HCT116 (cell line): Measurements from ENCODE around the gene NFIA. TPM values are rescaled to one million over a fixed set of nuclear protein-coding genes. Genes with fewer than 3 reads are reported as not detected.

Source experiments
- ATAC-seq: fragments of 200-7000 bp; cut with Tn5 transposase; 2 replicates; pipeline ENCODE4 v1.9.1; 2020; ENCODE audit warnings: mild to moderate bottlenecking, moderate library complexity
- BruUV-seq: library from RNA; stranded (reverse); fragments of 400-500 nt; replicated peaks from 2 replicates; lab custom pipeline; 2021; lab: Mats Ljungman, UMichigan
- CTCF ChIA-PET: fragments of 300-600 bp; sonication (Branson Sonifier 250); formaldehyde crosslinking; loops from one replicate; lab custom pipeline; 2021; ENCODE audit warnings: antibody characterized with exemption; lab: Charles Lee
- POLR2A ChIA-PET: fragments of 300-600, 350-600 bp; sonication (Branson Sonifier 250); formaldehyde crosslinking; loops from one replicate; lab custom pipeline; 2021; ENCODE audit warnings: antibody characterized with exemption; lab: Charles Lee
- RAD21 ChIA-PET, 2 experiments: fragments of 300-600 bp; sonication (Branson Sonifier 250); formaldehyde crosslinking; loops; one replicate each; lab custom pipeline; 2023; ENCODE audit warnings: low total read pairs in 2 of 2; ENCODE audit not compliant: uncharacterized antibody in 2 of 2, unreplicated experiment in 2 of 2, low non-redundant PET in 1 of 2; lab: Charles Lee
- DNase-seq: peaks from one replicate; pipeline ENCODE4 v3.0.0-alpha.2; 2010; ENCODE audit warnings: low read depth, low spot score
- H2AFZ ChIP-seq: fragments of 200-600 bp; shearing (Covaris generic), sonication (generic); 2 replicates; pipeline ENCODE4 v1.6.1; 2017; ENCODE audit warnings: low read depth, mixed run types, mixed read lengths, antibody characterized with exemption, low read length; ENCODE audit not compliant: poor library complexity, severe bottlenecking
- H3K27ac ChIP-seq: 2 replicates; pipeline ENCODE4 v1.5.1; 2012; ENCODE audit warnings: low read depth, low read length
- H3K27me3 ChIP-seq: fragments of 200-600 bp; sonication (generic); 2 replicates; pipeline ENCODE4 v1.6.1; 2016; ENCODE audit warnings: mixed run types, low read length, mixed read lengths; ENCODE audit not compliant: insufficient read depth
- H3K36me3 ChIP-seq, 2 experiments: fragments of 200-500 bp in 1 of 2; fragments of 200-600 bp in 1 of 2; sonication (Bioruptor generic) in 1 of 2; sonication (generic) in 1 of 2; 2 replicates each; pipeline versions ENCODE4 v1.5.1 to v1.6.1; 2014 to 2016; ENCODE audit warnings: low read length in 2 of 2, inconsistent platforms in 1 of 2, mixed read lengths in 1 of 2, mixed run types in 1 of 2; ENCODE audit not compliant: insufficient read depth in 2 of 2, control insufficient read depth in 1 of 2
- H3K4me1 ChIP-seq, 2 experiments: fragments of 200-600 bp in 1 of 2; sonication (generic) in 1 of 2; 2 replicates each; pipeline versions ENCODE4 v1.5.1 to v1.6.1; 2012 to 2017; ENCODE audit warnings: low read length in 2 of 2, inconsistent platforms in 1 of 2, mild to moderate bottlenecking in 1 of 2, mixed read lengths in 1 of 2, mixed run types in 1 of 2, moderate library complexity in 1 of 2; ENCODE audit not compliant: insufficient read depth in 2 of 2, control insufficient read depth in 1 of 2
- H3K4me2 ChIP-seq: fragments of 200-600 bp; sonication (generic); 2 replicates; pipeline ENCODE4 v1.6.1; 2017; ENCODE audit warnings: mixed run types, low read length, mixed read lengths
- H3K4me3 ChIP-seq, 2 experiments: fragments of 200-600 bp in 1 of 2; sonication (generic) in 1 of 2; replicated peaks in 1 of 2; 2 replicates each; pipeline ENCODE4 v1.5.1; 2011 to 2016; ENCODE audit warnings: low read length in 2 of 2, control low read depth in 1 of 2, low read depth in 1 of 2, mild to moderate bottlenecking in 1 of 2, mixed read lengths in 1 of 2, mixed run types in 1 of 2
- H3K79me2 ChIP-seq: fragments of 200-600 bp; sonication (generic); 2 replicates; pipeline ENCODE4 v1.6.1; 2017; ENCODE audit warnings: mild to moderate bottlenecking, mixed run types, low read length, moderate library complexity, mixed read lengths; ENCODE audit not compliant: insufficient read depth
- H3K9ac ChIP-seq: fragments of 200-600 bp; sonication (generic); 2 replicates; pipeline ENCODE4 v1.6.1; 2016; ENCODE audit warnings: low read length, mixed read lengths
- H3K9me2 ChIP-seq: fragments of 200-600 bp; sonication (generic), shearing (Covaris generic); 2 replicates; pipeline ENCODE4 v1.6.1; 2017; ENCODE audit warnings: mixed run types, mild to moderate bottlenecking, moderate library complexity; ENCODE audit not compliant: insufficient read depth
- H3K9me3 ChIP-seq, 2 experiments: fragments of 200-500 bp in 1 of 2; fragments of 200-600 bp in 1 of 2; sonication (Bioruptor generic) in 1 of 2; sonication (generic) in 1 of 2; 2 replicates each; pipeline ENCODE4 v1.6.1; 2014 to 2017; ENCODE audit warnings: low read length in 2 of 2, mixed read lengths in 2 of 2, inconsistent platforms in 1 of 2, low read depth in 1 of 2, mild to moderate bottlenecking in 1 of 2, mixed run types in 1 of 2, moderate library complexity in 1 of 2; ENCODE audit not compliant: control insufficient read depth in 1 of 2, insufficient read depth in 1 of 2
- H4K20me1 ChIP-seq: fragments of 200-600 bp; sonication (generic), shearing (Covaris generic); 2 replicates; pipeline ENCODE4 v1.6.1; 2017; ENCODE audit warnings: mixed run types, mild to moderate bottlenecking, moderate library complexity; ENCODE audit not compliant: insufficient read depth
- CBX3 ChIP-seq: IDR thresholded peaks from 2 replicates; pipeline ENCODE4 v1.6.1; 2012; ENCODE audit warnings: low read depth
- EGR1 ChIP-seq: IDR thresholded peaks from 2 replicates; pipeline ENCODE4 v1.6.1; 2012; ENCODE audit warnings: low read depth
- ELF1 ChIP-seq: IDR thresholded peaks from 2 replicates; pipeline ENCODE4 v1.6.1; 2012; ENCODE audit warnings: low read depth, borderline replicate concordance
- EZH2phosphoT487 ChIP-seq: fragments of 200-600 bp; IDR thresholded peaks from 2 replicates; pipeline ENCODE4 v1.6.1; 2018; ENCODE audit warnings: antibody characterized with exemption, borderline replicate concordance
- FOSL1 ChIP-seq: IDR thresholded peaks from 2 replicates; pipeline ENCODE4 v1.6.1; 2012; ENCODE audit warnings: low read depth
- JUND ChIP-seq: IDR thresholded peaks from 2 replicates; pipeline ENCODE4 v1.6.1; 2012
- POLR2A ChIP-seq: IDR thresholded peaks from 2 replicates; pipeline ENCODE4 v1.7.0; 2011; ENCODE audit warnings: borderline replicate concordance; ENCODE audit not compliant: insufficient read depth, insufficient read length; ENCODE audit errors: extremely low read depth
- POLR2AphosphoS5 ChIP-seq: IDR thresholded peaks from 2 replicates; pipeline ENCODE4 v1.6.1; 2011; ENCODE audit warnings: mild to moderate bottlenecking, low read depth, low read length, moderate library complexity
- RAD21 ChIP-seq: IDR thresholded peaks from 2 replicates; pipeline ENCODE4 v1.6.1; 2012; ENCODE audit warnings: low read depth, mild to moderate bottlenecking
- SIN3A ChIP-seq: IDR thresholded peaks from 2 replicates; pipeline ENCODE4 v1.6.1; 2012; ENCODE audit warnings: low read depth
- SP1 ChIP-seq: IDR thresholded peaks from 2 replicates; pipeline ENCODE4 v1.6.1; 2012; ENCODE audit warnings: low read depth
- SRF ChIP-seq: IDR thresholded peaks from 2 replicates; pipeline ENCODE4 v1.6.1; 2012; ENCODE audit warnings: low read depth
- TCF7L2 ChIP-seq: IDR thresholded peaks from 2 replicates; pipeline ENCODE4 v1.7.0; 2011; ENCODE audit warnings: borderline replicate concordance, inconsistent platforms; ENCODE audit not compliant: insufficient read depth, insufficient read length; ENCODE audit errors: extremely low read depth
- YY1 ChIP-seq: IDR thresholded peaks from 2 replicates; pipeline ENCODE4 v1.6.1; 2011; ENCODE audit warnings: low read length, low read depth, moderate library complexity, mild to moderate bottlenecking; ENCODE audit not compliant: insufficient replicate concordance; ENCODE audit errors: extremely low read depth
- ZFX ChIP-seq: fragments of 450-650 bp; IDR thresholded peaks from 2 replicates; pipeline ENCODE4 v1.6.1; 2017
- intact Hi-C: fragments of 100-400 bp; cut with micrococcal nuclease; formaldehyde crosslinking; loops from 2 replicates; pipeline ENCODE4 v1.10.0; 2022
- total RNA-seq: library from RNA; stranded (reverse); gene quantifications from one replicate; pipeline ENCODE4 v1.2.1, GENCODE V29; 2021; ENCODE audit not compliant: unreplicated experiment
- TF ChIP-seq, protein P1 (sequence below): IDR thresholded peaks from 2 replicates; pipeline ENCODE4 v1.6.1; 2012
- TF ChIP-seq, protein P2 (sequence below): IDR thresholded peaks from 2 replicates; pipeline ENCODE4 v1.6.1; 2012; ENCODE audit warnings: low read depth
- TF ChIP-seq, protein P3 (sequence below), 3 experiments: fragments of 200-600 bp in 1 of 3; sonication (generic) in 1 of 3; IDR thresholded peaks in 2 of 3; conservative IDR thresholded peaks in 1 of 3; 2 replicates each; pipeline ENCODE4 v1.5.1; 2012 to 2017; ENCODE audit warnings: low read depth in 2 of 3, low read length in 2 of 3, antibody characterized with exemption in 1 of 3, borderline replicate concordance in 1 of 3, control low read depth in 1 of 3, mild to moderate bottlenecking in 1 of 3, mixed read lengths in 1 of 3, mixed run types in 1 of 3, moderate library complexity in 1 of 3; ENCODE audit not compliant: insufficient read depth in 1 of 3
- TF ChIP-seq, protein P4 (sequence below): IDR thresholded peaks from 2 replicates; pipeline ENCODE4 v1.6.1; 2012

Gene NFIA
- total RNA-seq, 1 experiment from 2014 or later: 17.2 TPM

DNA sequence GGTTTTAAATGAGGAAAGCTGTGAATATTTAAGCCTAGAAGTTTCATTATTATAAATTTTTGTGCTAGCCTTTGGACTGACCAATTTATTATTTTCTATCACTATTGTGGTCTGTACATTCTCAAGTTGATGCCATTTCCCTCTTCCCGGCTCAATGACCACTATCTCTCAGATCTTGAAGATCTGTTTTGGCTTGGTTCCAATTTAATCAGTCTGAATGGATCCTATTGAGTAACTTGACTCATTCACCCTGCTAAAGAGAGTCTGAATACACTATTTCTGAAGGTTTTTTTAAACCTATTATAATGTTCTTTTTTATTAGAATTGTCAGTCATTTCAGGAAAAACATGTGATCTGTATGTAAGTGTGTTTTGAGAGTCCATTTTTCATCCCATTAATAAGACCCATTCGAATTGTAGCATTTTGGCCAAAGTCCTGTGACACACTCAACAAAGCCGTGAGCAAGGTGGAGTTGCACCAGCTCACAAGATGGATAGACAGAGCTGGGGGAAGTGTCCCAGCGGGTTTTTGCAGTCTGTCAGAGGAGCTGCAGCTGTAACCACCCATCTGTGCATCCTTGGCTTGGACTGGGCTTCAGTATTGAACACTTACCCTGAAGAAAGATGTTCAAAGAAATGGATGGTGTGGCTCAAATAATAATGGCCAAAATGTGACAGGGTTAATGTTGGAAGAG, 145.6 kb downstream of the NFIA start:
- CTCF ChIA-PET: no interaction called here
- Histone ChIP-seq H3K27me3 (no peaks in the 10 kb centered on the region), H3K79me2 (no peaks in the 10 kb centered on the region), H4K20me1 (no peaks in the 10 kb centered on the region)
- ATAC-seq: no peak
- TF ChIP-seq, protein P1, sequence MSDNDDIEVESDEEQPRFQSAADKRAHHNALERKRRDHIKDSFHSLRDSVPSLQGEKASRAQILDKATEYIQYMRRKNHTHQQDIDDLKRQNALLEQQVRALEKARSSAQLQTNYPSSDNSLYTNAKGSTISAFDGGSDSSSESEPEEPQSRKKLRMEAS: no peak
- TF ChIP-seq, protein P2, sequence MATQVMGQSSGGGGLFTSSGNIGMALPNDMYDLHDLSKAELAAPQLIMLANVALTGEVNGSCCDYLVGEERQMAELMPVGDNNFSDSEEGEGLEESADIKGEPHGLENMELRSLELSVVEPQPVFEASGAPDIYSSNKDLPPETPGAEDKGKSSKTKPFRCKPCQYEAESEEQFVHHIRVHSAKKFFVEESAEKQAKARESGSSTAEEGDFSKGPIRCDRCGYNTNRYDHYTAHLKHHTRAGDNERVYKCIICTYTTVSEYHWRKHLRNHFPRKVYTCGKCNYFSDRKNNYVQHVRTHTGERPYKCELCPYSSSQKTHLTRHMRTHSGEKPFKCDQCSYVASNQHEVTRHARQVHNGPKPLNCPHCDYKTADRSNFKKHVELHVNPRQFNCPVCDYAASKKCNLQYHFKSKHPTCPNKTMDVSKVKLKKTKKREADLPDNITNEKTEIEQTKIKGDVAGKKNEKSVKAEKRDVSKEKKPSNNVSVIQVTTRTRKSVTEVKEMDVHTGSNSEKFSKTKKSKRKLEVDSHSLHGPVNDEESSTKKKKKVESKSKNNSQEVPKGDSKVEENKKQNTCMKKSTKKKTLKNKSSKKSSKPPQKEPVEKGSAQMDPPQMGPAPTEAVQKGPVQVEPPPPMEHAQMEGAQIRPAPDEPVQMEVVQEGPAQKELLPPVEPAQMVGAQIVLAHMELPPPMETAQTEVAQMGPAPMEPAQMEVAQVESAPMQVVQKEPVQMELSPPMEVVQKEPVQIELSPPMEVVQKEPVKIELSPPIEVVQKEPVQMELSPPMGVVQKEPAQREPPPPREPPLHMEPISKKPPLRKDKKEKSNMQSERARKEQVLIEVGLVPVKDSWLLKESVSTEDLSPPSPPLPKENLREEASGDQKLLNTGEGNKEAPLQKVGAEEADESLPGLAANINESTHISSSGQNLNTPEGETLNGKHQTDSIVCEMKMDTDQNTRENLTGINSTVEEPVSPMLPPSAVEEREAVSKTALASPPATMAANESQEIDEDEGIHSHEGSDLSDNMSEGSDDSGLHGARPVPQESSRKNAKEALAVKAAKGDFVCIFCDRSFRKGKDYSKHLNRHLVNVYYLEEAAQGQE: no peak
- TF ChIP-seq SP1: no peak
- no peak for TF ChIP-seq JUND
- no peak for TF ChIP-seq ELF1
- TF ChIP-seq SIN3A: no peak
- TF ChIP-seq TCF7L2: no peak
- TF ChIP-seq FOSL1: no peak
- TF ChIP-seq POLR2AphosphoS5: no peak
- TF ChIP-seq, protein P3, sequence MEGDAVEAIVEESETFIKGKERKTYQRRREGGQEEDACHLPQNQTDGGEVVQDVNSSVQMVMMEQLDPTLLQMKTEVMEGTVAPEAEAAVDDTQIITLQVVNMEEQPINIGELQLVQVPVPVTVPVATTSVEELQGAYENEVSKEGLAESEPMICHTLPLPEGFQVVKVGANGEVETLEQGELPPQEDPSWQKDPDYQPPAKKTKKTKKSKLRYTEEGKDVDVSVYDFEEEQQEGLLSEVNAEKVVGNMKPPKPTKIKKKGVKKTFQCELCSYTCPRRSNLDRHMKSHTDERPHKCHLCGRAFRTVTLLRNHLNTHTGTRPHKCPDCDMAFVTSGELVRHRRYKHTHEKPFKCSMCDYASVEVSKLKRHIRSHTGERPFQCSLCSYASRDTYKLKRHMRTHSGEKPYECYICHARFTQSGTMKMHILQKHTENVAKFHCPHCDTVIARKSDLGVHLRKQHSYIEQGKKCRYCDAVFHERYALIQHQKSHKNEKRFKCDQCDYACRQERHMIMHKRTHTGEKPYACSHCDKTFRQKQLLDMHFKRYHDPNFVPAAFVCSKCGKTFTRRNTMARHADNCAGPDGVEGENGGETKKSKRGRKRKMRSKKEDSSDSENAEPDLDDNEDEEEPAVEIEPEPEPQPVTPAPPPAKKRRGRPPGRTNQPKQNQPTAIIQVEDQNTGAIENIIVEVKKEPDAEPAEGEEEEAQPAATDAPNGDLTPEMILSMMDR (IDR thresholded peaks at IDR 0.05 in 2 of 3, conservative IDR thresholded peaks at IDR 0.05 in 1 of 3; ENCODE audit: borderline replicate concordance in 1 of 3, insufficient read depth in 1 of 3, low read depth in 2 of 3, low read length in 2 of 3): no peak
- no peak for TF ChIP-seq ZFX
- no peak for TF ChIP-seq EGR1
- TF ChIP-seq RAD21: no peak
- no peak for TF ChIP-seq EZH2phosphoT487
- TF ChIP-seq SRF: no peak
- no peak for TF ChIP-seq POLR2A
- no peak for TF ChIP-seq YY1
- TF ChIP-seq CBX3: no peak
- TF ChIP-seq, protein P4, sequence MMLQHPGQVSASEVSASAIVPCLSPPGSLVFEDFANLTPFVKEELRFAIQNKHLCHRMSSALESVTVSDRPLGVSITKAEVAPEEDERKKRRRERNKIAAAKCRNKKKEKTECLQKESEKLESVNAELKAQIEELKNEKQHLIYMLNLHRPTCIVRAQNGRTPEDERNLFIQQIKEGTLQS: no peak
- TF ChIP-seq, all 23 proteins: peak for 0
- Histone ChIP-seq H3K36me3 (no peaks in the 10 kb centered on the region), H3K9ac (no peak overlapping the region), H3K9me2 (no peaks in the 10 kb centered on the region), H3K4me1 (no peaks in the 10 kb centered on the region), H3K9me3 (no peaks in the 10 kb centered on the region), H3K4me3 (no peak overlapping the region), H3K27ac (no peak overlapping the region), H3K4me2 (no peak overlapping the region), H2AFZ (no peak overlapping the region)
- ChIA-PET RAD21 (no interaction called here), POLR2A (no interaction called here)
- no TSS peak for BruUV-seq
- intact Hi-C loops: no loop called here
- no peak for DNase-seq
